OCI-LY3 (cell line): Measurements from ENCODE around the gene DYNLT2B.
"Not testable (repeated sequence)": the region's sequence is repeated elsewhere in the genome, so short reads cannot be mapped to it uniquely, and the experiment has no call there.

ENCODE experiments used
- CTCF ChIP-seq: fragments of 200-600, 300-600 bp; sonication (generic); IDR thresholded peaks from 2 replicates; pipeline ENCODE4 v1.5.1; 2014; ENCODE audit warnings: antibody characterized with exemption, low read length, low read depth
- EZH2phosphoT487 ChIP-seq: fragments of 200-600 bp; shearing (Covaris generic); IDR thresholded peaks from 2 replicates; pipeline ENCODE4 v1.6.1; 2018; ENCODE audit warnings: antibody characterized with exemption, mixed run types, low read depth

DNA sequence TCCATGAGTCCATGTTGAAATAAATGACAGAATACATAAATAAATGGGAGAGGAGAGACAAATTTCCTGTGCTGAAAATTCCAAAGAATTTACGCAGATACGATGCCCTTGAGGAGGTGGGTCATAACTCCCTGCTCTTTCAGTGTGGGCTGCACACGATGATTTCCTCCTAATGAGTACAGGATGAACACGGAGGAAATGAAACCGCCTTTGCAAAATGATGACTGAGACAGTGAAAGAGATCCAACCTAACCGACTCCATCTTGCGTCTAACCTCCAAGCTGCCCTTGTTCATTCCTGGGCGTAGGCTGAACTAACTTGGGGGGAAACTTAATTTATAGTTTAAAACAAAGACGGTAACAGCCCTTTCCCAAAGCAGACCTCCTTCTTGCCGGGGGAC, 15.5 kb downstream of the DYNLT2B start:
- TF ChIP-seq CTCF, EZH2phosphoT487: not testable (repeated sequence)
